Measurements from ENCODE around the gene NEK7. TPM values are rescaled to one million over a fixed set of nuclear protein-coding genes. Genes with fewer than 3 reads are reported as not detected.

The NEK7 gene
- total RNA-seq, 4 donors from 2014 or later: 50.4 to 71.6 (median 57.3) TPM

- H3K4me3 ChIP-seq (ENCODE audit: low read depth, poor library complexity, severe bottlenecking): no peak overlapping the region
- WGBS, 2 donors: 74 to 84% methylated on average over 2 of the region's 2 CpGs
- intact Hi-C loops (cut with DNase I; ENCODE audit: low total_unique reads): no loop called here
- no peak for TF ChIP-seq POLR2A (IDR thresholded peaks at IDR 0.05)
- TF ChIP-seq CTCF (IDR thresholded peaks at IDR 0.05): no peak
- no peak for DNase-seq (ENCODE audit: low spot score in 2 of 2)
Measured at GRCh38 chr1:198134252-198134651, 22.5 kb upstream of the NEK7 start.

- 75 to 83% methylated on average over 1 of the region's 1 CpG for WGBS, 2 donors
- intact Hi-C loops (cut with DNase I; ENCODE audit: low total_unique reads): no loop called here
- DNase-seq (ENCODE audit: low spot score in 2 of 2): no peak
- no peak for TF ChIP-seq CTCF (IDR thresholded peaks at IDR 0.05)
- H3K4me3 ChIP-seq (ENCODE audit: low read depth, poor library complexity, severe bottlenecking): no peak overlapping the region
Measured at GRCh38 chr1:198135366-198135765, 21.4 kb upstream of the NEK7 start.

GRCh38 chr1:198141668-198142351 lies 15.0 kb upstream of the NEK7 start:
- no peak for TF ChIP-seq CTCF (IDR thresholded peaks at IDR 0.05)
- intact Hi-C loops (cut with DNase I; ENCODE audit: low total_unique reads): no loop called here
- no peak for DNase-seq (ENCODE audit: low spot score in 2 of 2)
- 73 to 82% methylated on average over 2 of the region's 2 CpGs for WGBS, 2 donors
- no peak overlapping the region for H3K4me3 ChIP-seq (ENCODE audit: low read depth, poor library complexity, severe bottlenecking)

GRCh38 chr1:198143797-198144196 lies 13.0 kb upstream of the NEK7 start:
- WGBS, 2 donors: 67 to 73% methylated on average over 3 of the region's 3 CpGs
- DNase-seq (ENCODE audit: low spot score in 2 of 2): no peak
- intact Hi-C loops (cut with DNase I; ENCODE audit: low total_unique reads): no loop called here
- no peak for TF ChIP-seq CTCF (IDR thresholded peaks at IDR 0.05)
- TF ChIP-seq POLR2A (IDR thresholded peaks at IDR 0.05): no peak
- H3K4me3 ChIP-seq (ENCODE audit: low read depth, poor library complexity, severe bottlenecking): no peak overlapping the region

- no peak overlapping the region for H3K4me3 ChIP-seq (ENCODE audit: low read depth, poor library complexity, severe bottlenecking)
- intact Hi-C loops (cut with DNase I; ENCODE audit: low total_unique reads): no loop called here
- 68 to 70% methylated on average over 2 of the region's 2 CpGs for WGBS, 2 donors
- TF ChIP-seq POLR2A (IDR thresholded peaks at IDR 0.05) (no peak), CTCF (IDR thresholded peaks at IDR 0.05) (no peak)
- no peak for DNase-seq (ENCODE audit: low spot score in 2 of 2)
Measured at GRCh38 chr1:198147216-198147615, 9.6 kb upstream of the NEK7 start.

- intact Hi-C loops (cut with DNase I; ENCODE audit: low total_unique reads): no loop called here
- WGBS, 2 donors: 61 to 71% methylated on average over 1 of the region's 1 CpG
- H3K4me3 ChIP-seq (ENCODE audit: low read depth, poor library complexity, severe bottlenecking): no peak overlapping the region
- no peak for DNase-seq (ENCODE audit: low spot score in 2 of 2)
- no peak for TF ChIP-seq POLR2A (IDR thresholded peaks at IDR 0.05)
- no peak for TF ChIP-seq CTCF (IDR thresholded peaks at IDR 0.05)
Measured at GRCh38 chr1:198150369-198150768, 6.4 kb upstream of the NEK7 start.

Data from lower leg skin (tissue), 4 donors.